Psoas muscle (tissue), 8 donors: ENCODE measurements around the gene RACGAP1. TPM values are rescaled to one million over a fixed set of nuclear protein-coding genes. Genes with fewer than 3 reads are reported as not detected.
"Not testable (repeated sequence)": the region's sequence is repeated elsewhere in the genome, so short reads cannot be mapped to it uniquely, and the experiment has no call there.

Source experiments
- ATAC-seq, 4 donors: fragments of 200-7000 bp; cut with Tn5 transposase; one replicate each; pipeline ENCODE4 v1.9.1; 2020; ENCODE audit warnings: moderate library complexity in 3 of 4, mild to moderate bottlenecking in 2 of 4
- DNase-seq, 2 donors: peaks; one replicate each; pipeline ENCODE4 v3.0.0-alpha.2; 2020
- H3K27ac ChIP-seq: fragments of 200-600 bp; one replicate; pipeline ENCODE4 v1.8.0; 2022
- H3K27me3 ChIP-seq, 3 donors: fragments of 200-600 bp in 1 of 3; one replicate each; pipeline versions ENCODE4 v1.6.1 to v1.8.0; 2013 to 2022; ENCODE audit warnings: low read length in 2 of 3, mild to moderate bottlenecking in 2 of 3, moderate library complexity in 1 of 3; ENCODE audit not compliant: insufficient read depth in 3 of 3
- H3K36me3 ChIP-seq, 2 donors: fragments of 200-600 bp in 1 of 2; one replicate each; pipeline versions ENCODE4 v1.6.1 to v1.8.0; 2013 to 2022; ENCODE audit warnings: low read depth in 1 of 2, mild to moderate bottlenecking in 1 of 2, moderate library complexity in 1 of 2; ENCODE audit not compliant: insufficient read depth in 1 of 2
- H3K4me1 ChIP-seq: fragments of 200-600 bp; one replicate; pipeline ENCODE4 v1.8.0; 2022
- H3K4me3 ChIP-seq: fragments of 200-600 bp; one replicate; pipeline ENCODE4 v1.8.0; 2022; ENCODE audit warnings: mild to moderate bottlenecking
- H3K9me3 ChIP-seq: fragments of 200-600 bp; one replicate; pipeline ENCODE4 v1.8.0; 2022
- CTCF ChIP-seq: fragments of 200-600 bp; IDR thresholded peaks from one replicate; pipeline ENCODE4 v1.8.0; 2022; ENCODE audit warnings: antibody characterized with exemption
- WGBS, 3 donors: extraction: QIAGEN DNeasy Blood & Tissue Kit; methylation state at CpG; one replicate each; pipeline versions ENCODE4 v1.1.6 to v1.1.7; 2013; 5-methylcytosine and 5-hydroxymethylcytosine counted together
- intact Hi-C, 2 donors: fragments of 100-400 bp; cut with DNase I; formaldehyde crosslinking; loops; one replicate each; pipeline versions ENCODE4 v1.11.0 to v1.14.2; 2022
- polyA plus RNA-seq, 3 donors: library from polyadenylated mRNA; stranded (reverse); fragments of 200-250 nt; gene quantifications; one replicate each; pipeline ENCODE4 v1.2.3, GENCODE V29; 2013
- total RNA-seq, 4 donors: library from RNA; stranded (reverse); fragmentation: NEBNext Ultra II Directional in 2 of 4; extraction: Animal tissue kit (Norgen Biotek cat#: 25700) in 2 of 4; gene quantifications; one replicate each; pipeline versions ENCODE4 v1.2.1 to v1.2.4, GENCODE V29; 2021 to 2023
- donor health status: healthy with polysubstance abuse.
- donor health status: DM: no; HTN: no; CAD: no; lungs with moderate emphysema.
- donor health status: Bipolar disorder and iron deficiency.
- donor health status: healthy.
- donor health status: DM: yes; HTN: yes; CAD: no.
- donor health status: DM: no; HTN: no; CAD: no.
- donor health status: DM: no; HTN: no; CAD: no.
- donor health status: DM: yes; HTN: yes; CAD: no.

Gene RACGAP1
- total and polyA plus RNA-seq, 7 donors, result 3.4 to 15.3 (median 5.4) TPM

DNA sequence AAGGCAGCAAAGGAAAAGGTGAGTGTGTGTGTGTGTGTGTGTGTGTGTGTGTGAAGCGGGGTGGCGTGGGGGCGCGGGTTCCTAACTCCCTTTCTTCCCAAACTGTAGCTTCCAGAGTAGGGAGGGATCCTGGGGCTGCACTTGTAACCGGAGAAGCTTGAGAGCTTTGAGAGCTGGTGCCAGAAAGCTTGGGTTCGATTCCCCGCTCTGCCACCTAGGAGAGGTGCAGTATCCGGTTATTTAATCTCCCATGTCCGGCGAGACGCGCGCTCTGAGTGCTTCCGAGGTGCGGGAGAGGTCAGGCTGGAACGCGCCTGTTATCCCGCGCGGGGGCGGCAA, 7.2 kb upstream of the RACGAP1 start:
- no peak for DNase-seq
- 15 to 17% (median 17%) methylated on average over 21 of the region's 21 CpGs for WGBS, 3 donors
- no peaks in the 10 kb centered on the region for H3K9me3 ChIP-seq
- H3K4me1 ChIP-seq, result no peaks in the 10 kb centered on the region
- intact Hi-C loops, result no loop called here
- peak overlapping the region; percentile 38 for H3K4me3 ChIP-seq
- H3K27ac ChIP-seq, result no peak overlapping the region
- no peak for ATAC-seq
- peaks cover 0 to 23% (median 7%) of the 10 kb centered on the region in 3 donors for H3K27me3 ChIP-seq
- no peaks in the 10 kb centered on the region for H3K36me3 ChIP-seq
- no peak for TF ChIP-seq CTCF

DNA sequence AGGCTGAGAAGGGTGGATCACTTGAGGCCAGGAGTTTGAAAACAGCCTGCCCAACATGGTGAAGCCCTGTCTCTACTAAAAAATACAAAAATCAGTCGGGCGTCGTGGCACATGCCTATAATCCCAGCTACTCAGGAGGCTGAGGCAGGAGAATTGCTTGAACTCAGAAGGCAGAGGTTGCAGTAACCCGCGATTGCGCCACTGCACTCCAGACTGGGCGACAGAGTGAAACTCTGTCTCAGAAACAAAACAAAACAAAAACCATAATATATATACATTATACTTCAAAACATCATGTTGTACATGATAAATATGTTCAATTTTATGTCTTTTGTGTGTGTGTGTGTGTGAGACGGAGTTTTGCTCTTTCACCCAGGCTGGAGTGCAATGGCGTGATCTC, 5.2 kb upstream of the RACGAP1 start:
- H3K9me3 ChIP-seq, ATAC-seq, H3K36me3 ChIP-seq, DNase-seq, H3K4me1 ChIP-seq, intact Hi-C loops, H3K27ac ChIP-seq, H3K4me3 ChIP-seq: not testable (repeated sequence)
- 84 to 85% (median 85%) methylated on average over 9 of the region's 9 CpGs for WGBS, 3 donors
- peaks cover 0 to 19% (median 7%) of the 10 kb centered on the region in 3 donors for H3K27me3 ChIP-seq

- Histone ChIP-seq H3K4me1 (no peaks in the 10 kb centered on the region), H3K27me3 (no peaks in the 10 kb centered on the region), H3K27ac (no peak overlapping the region), H3K36me3 (no peaks in the 10 kb centered on the region), H3K4me3 (no peak overlapping the region), H3K9me3 (no peaks in the 10 kb centered on the region)
- DNase-seq (no peak), ATAC-seq (no peak)
- 90 to 93% (median 92%) methylated on average over 3 of the region's 3 CpGs for WGBS, 3 donors
- intact Hi-C loops, result no loop called here
- no peak for TF ChIP-seq CTCF
These were observed 1.4 kb upstream of the RACGAP1 start for GRCh38 chr12:50026691-50027090.

DNA sequence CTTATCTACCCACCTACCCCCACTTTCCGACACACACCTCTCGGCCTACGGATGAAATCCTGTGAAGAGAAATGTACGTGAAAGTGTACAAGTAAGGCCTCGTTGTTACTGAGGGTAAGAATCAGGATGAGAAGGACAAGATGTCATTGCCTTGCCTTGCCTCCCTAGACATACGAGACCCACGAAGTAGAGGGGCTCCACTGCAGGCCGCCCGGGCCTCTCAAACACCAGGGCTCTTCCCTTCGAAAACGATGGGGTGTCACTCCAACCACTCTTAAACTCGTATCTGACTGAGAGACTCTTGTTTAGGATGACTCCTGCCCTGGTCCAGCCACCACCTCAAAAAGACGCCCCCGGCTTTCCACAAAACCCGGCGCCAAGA, 498 bp downstream of the RACGAP1 start:
- no peaks in the 10 kb centered on the region for H3K27me3 ChIP-seq
- peak overlapping the region; percentile 76 for H3K4me3 ChIP-seq
- no peaks in the 10 kb centered on the region for H3K9me3 ChIP-seq
- DNase-seq (no peak), ATAC-seq (peak; percentile 2 to 22 (median 10))
- H3K4me1 ChIP-seq, result no peaks in the 10 kb centered on the region
- no peak for TF ChIP-seq CTCF
- no peaks in the 10 kb centered on the region for H3K36me3 ChIP-seq
- intact Hi-C loops, result loop anchor here in 1 of 2 donors (1.0 kb wide), 1 partner anchor 14 kb away; no protein-coding TSS in a partner anchor
- WGBS, 3 donors, result 3 to 5% (median 5%) methylated on average over 16 of the region's 16 CpGs
- peak overlapping the region; percentile 32 for H3K27ac ChIP-seq

DNA sequence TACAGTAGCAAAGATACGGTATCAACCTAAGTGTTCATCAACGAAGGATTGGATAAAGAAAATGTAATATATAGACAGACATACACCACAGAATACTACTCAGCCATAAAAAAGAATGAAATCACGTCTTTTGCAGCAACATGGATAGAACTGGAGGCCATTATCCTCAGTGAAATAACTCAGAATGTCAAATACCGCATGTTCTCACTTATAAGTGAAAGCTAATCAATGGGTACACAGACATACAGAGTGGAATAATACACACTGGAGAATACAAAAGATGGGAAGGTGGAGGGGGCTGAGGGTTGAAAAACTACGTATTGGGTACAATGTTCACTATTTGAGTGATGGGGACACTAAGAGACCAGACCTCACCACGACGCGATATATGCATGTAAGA, 1.1 kb downstream of the RACGAP1 start:
- H3K4me1 ChIP-seq, result no peaks in the 10 kb centered on the region
- WGBS, 3 donors, result 72 to 80% (median 77%) methylated on average over 8 of the region's 8 CpGs
- ATAC-seq, result no peak
- H3K4me3 ChIP-seq, result peak overlapping the region; percentile 76
- no peaks in the 10 kb centered on the region for H3K36me3 ChIP-seq
- no peaks in the 10 kb centered on the region for H3K27me3 ChIP-seq
- no peak for TF ChIP-seq CTCF
- no peak for DNase-seq
- no peaks in the 10 kb centered on the region for H3K9me3 ChIP-seq
- no peak overlapping the region for H3K27ac ChIP-seq
- intact Hi-C loops, result loop anchor here in 1 of 2 donors (1.0 kb wide), 1 partner anchor 14 kb away; no protein-coding TSS in a partner anchor
